H9 (cell line): ENCODE data around the gene NDUFB4. TPM values are rescaled to one million over a fixed set of nuclear protein-coding genes. Genes with fewer than 3 reads are reported as not detected.

Source experiments
- DNase-seq: peaks from one replicate; pipeline ENCODE4 v3.0.0-alpha.2; 2017
- H2AFZ ChIP-seq: one replicate; pipeline ENCODE4 v1.6.1; 2013; ENCODE audit warnings: mild to moderate bottlenecking, low read length, control low read depth, moderate library complexity
- H2AK5ac ChIP-seq: 2 replicates; pipeline ENCODE4 v1.6.1; 2013; ENCODE audit warnings: low read length, control low read depth, mixed read lengths; ENCODE audit not compliant: insufficient read length
- H2BK120ac ChIP-seq: one replicate; pipeline ENCODE4 v1.6.1; 2013; ENCODE audit warnings: low read depth, mild to moderate bottlenecking, low read length, control low read depth, inconsistent platforms; ENCODE audit not compliant: poor library complexity, severe bottlenecking
- H2BK12ac ChIP-seq: 2 replicates; pipeline ENCODE4 v1.6.1; 2013; ENCODE audit warnings: low read length, control low read depth, mixed read lengths, low read depth; ENCODE audit not compliant: insufficient read length
- H2BK15ac ChIP-seq: 2 replicates; pipeline ENCODE4 v1.6.1; 2013; ENCODE audit warnings: low read depth, low read length, control low read depth
- H2BK20ac ChIP-seq: one replicate; pipeline ENCODE4 v1.6.1; 2013; ENCODE audit warnings: low read depth, mild to moderate bottlenecking, low read length, control low read depth, inconsistent platforms; ENCODE audit not compliant: poor library complexity, severe bottlenecking
- H2BK5ac ChIP-seq: 2 replicates; pipeline ENCODE4 v1.6.1; 2013; ENCODE audit warnings: low read length, control low read depth, mixed read lengths; ENCODE audit not compliant: insufficient read length
- H3K14ac ChIP-seq: 2 replicates; pipeline ENCODE4 v1.6.1; 2013; ENCODE audit warnings: low read length, control low read depth; ENCODE audit not compliant: insufficient read depth
- H3K18ac ChIP-seq: 2 replicates; pipeline ENCODE4 v1.6.1; 2013; ENCODE audit warnings: low read depth, mild to moderate bottlenecking, mixed read lengths, low read length, control low read depth; ENCODE audit not compliant: insufficient read length
- H3K23ac ChIP-seq: 2 replicates; pipeline ENCODE4 v1.6.1; 2013; ENCODE audit warnings: low read length, control low read depth, mixed read lengths, low read depth; ENCODE audit not compliant: insufficient read length
- H3K23me2 ChIP-seq: 2 replicates; pipeline ENCODE4 v1.6.1; 2013; ENCODE audit warnings: low read depth, mild to moderate bottlenecking, mixed read lengths, low read length, control low read depth; ENCODE audit not compliant: insufficient read length, poor library complexity, severe bottlenecking
- H3K27ac ChIP-seq: 2 replicates; pipeline ENCODE4 v1.5.1; 2013; ENCODE audit warnings: low read length, control low read depth, mixed read lengths, low read depth; ENCODE audit not compliant: insufficient read length
- H3K27me3 ChIP-seq: 2 replicates; pipeline ENCODE4 v1.6.1; 2013; ENCODE audit warnings: low read length, control low read depth, inconsistent platforms; ENCODE audit not compliant: insufficient read depth
- H3K4ac ChIP-seq: 2 replicates; pipeline ENCODE4 v1.6.1; 2013; ENCODE audit warnings: low read depth, mild to moderate bottlenecking, control low read depth, inconsistent platforms, low read length, moderate library complexity
- H3K4me1 ChIP-seq: 2 replicates; pipeline ENCODE4 v1.6.1; 2013; ENCODE audit warnings: low read length, control low read depth, inconsistent platforms; ENCODE audit not compliant: insufficient read depth
- H3K4me2 ChIP-seq: 2 replicates; pipeline ENCODE4 v1.6.1; 2013; ENCODE audit warnings: low read length, control low read depth, mixed read lengths; ENCODE audit not compliant: insufficient read length, insufficient read depth
- H3K56ac ChIP-seq: 2 replicates; pipeline ENCODE4 v1.6.1; 2013; ENCODE audit warnings: low read depth, mild to moderate bottlenecking, mixed read lengths, low read length, control low read depth; ENCODE audit not compliant: insufficient read length
- H3K79me1 ChIP-seq: 2 replicates; pipeline ENCODE4 v1.6.1; 2013; ENCODE audit warnings: low read depth, mild to moderate bottlenecking, moderate library complexity, low read length, control low read depth, inconsistent platforms; ENCODE audit not compliant: insufficient read depth, poor library complexity, severe bottlenecking
- H3K79me2 ChIP-seq: 2 replicates; pipeline ENCODE4 v1.6.1; 2013; ENCODE audit warnings: low read length, control low read depth, inconsistent platforms; ENCODE audit not compliant: insufficient read depth
- H3K9ac ChIP-seq: 2 replicates; pipeline ENCODE4 v1.6.1; 2013; ENCODE audit warnings: low read length, control low read depth, mixed read lengths; ENCODE audit not compliant: insufficient read length; ENCODE audit errors: extremely low read depth
- H3K9me3 ChIP-seq: one replicate; pipeline ENCODE4 v1.6.1; 2013; ENCODE audit warnings: low read depth, low read length, inconsistent platforms; ENCODE audit not compliant: control insufficient read depth
- H3T11ph ChIP-seq: one replicate; pipeline ENCODE4 v1.6.1; 2013; ENCODE audit warnings: mild to moderate bottlenecking, low read length, control low read depth, inconsistent platforms
- H4K20me1 ChIP-seq: one replicate; pipeline ENCODE4 v1.6.1; 2013; ENCODE audit not compliant: control insufficient read depth, insufficient read length, insufficient read depth
- H4K5ac ChIP-seq: 2 replicates; pipeline ENCODE4 v1.6.1; 2013; ENCODE audit warnings: low read depth, mild to moderate bottlenecking, mixed read lengths, low read length, control low read depth; ENCODE audit not compliant: insufficient read length
- H4K8ac ChIP-seq: replicated peaks from 2 replicates; pipeline ENCODE4 v1.6.1; 2013; ENCODE audit warnings: low read length, control low read depth, mixed read lengths, low read depth; ENCODE audit not compliant: insufficient read length
- H4K91ac ChIP-seq: 2 replicates; pipeline ENCODE4 v1.6.1; 2013; ENCODE audit warnings: low read depth, mild to moderate bottlenecking, moderate library complexity, mixed read lengths, low read length, control low read depth; ENCODE audit not compliant: insufficient read length
- H3K27ac Mint-ChIP-seq, 3 experiments: 2 replicates in 2 of 3; 3 replicates in 1 of 3; pipeline ENCODE4 v1.8.0; 2020 to 2021; ENCODE audit warnings: mixed read lengths in 3 of 3, mild to moderate bottlenecking in 1 of 3, moderate library complexity in 1 of 3
- H3K27me3 Mint-ChIP-seq: 2 replicates; pipeline ENCODE4 v1.8.0; 2021; ENCODE audit warnings: low read depth, mild to moderate bottlenecking, moderate library complexity, mixed read lengths
- H3K36me3 Mint-ChIP-seq, 3 experiments: 2 replicates in 2 of 3; 3 replicates in 1 of 3; pipeline ENCODE4 v1.8.0; 2020 to 2021; ENCODE audit warnings: low read depth in 3 of 3, mixed read lengths in 3 of 3; ENCODE audit not compliant: insufficient read depth in 1 of 3
- H3K4me1 Mint-ChIP-seq, 2 experiments: 2 replicates each; pipeline ENCODE4 v1.8.0; 2020; ENCODE audit warnings: mixed read lengths in 2 of 2
- H3K4me3 Mint-ChIP-seq, 2 experiments: 2 replicates in 1 of 2; 3 replicates in 1 of 2; pipeline ENCODE4 v1.8.0; 2020 to 2021; ENCODE audit warnings: mild to moderate bottlenecking in 2 of 2, mixed read lengths in 2 of 2, moderate library complexity in 1 of 2
- H3K9me3 Mint-ChIP-seq, 2 experiments: 2 replicates in 1 of 2; 3 replicates in 1 of 2; pipeline ENCODE4 v1.8.0; 2020; ENCODE audit warnings: mild to moderate bottlenecking in 2 of 2, mixed read lengths in 2 of 2, moderate library complexity in 1 of 2
- CTCF ChIP-seq: fragments of 200-600 bp; sonication (generic); conservative IDR thresholded peaks from 3 replicates; pipeline ENCODE4 v1.8.0; 2021; ENCODE audit warnings: antibody characterized with exemption, mild to moderate bottlenecking
- WGBS: extraction: QIAGEN DNeasy Blood & Tissue Kit; methylation state at CpG from one replicate; pipeline ENCODE4 v1.1.7; 2013; ENCODE audit warnings: missing lambda C conversion rate, low lambda C conversion rate, mixed read lengths; ENCODE audit not compliant: insufficient read length; ENCODE audit errors: extremely low coverage; 5-methylcytosine and 5-hydroxymethylcytosine counted together
- total RNA-seq: library from RNA; stranded (reverse); gene quantifications from 2 replicates; pipeline ENCODE4 v1.2.1, GENCODE V29; 2021

Gene NDUFB4
- total RNA-seq, 1 experiment from 2014 or later: 217 TPM

GRCh38 chr3:120608506-120608905 lies 12.4 kb downstream of the NDUFB4 start:
- no CpG with 5 or more reads among the region's 4 CpGs for WGBS
- no peak for DNase-seq

More at GRCh38 chr3:120608506-120608905, 12.4 kb downstream of the NDUFB4 start:
- no peaks in the 10 kb centered on the region for H3K9me3 ChIP-seq
- peaks cover 6 to 9% of the 10 kb centered on the region in 2 experiments for H3K4me1 Mint-ChIP-seq
- no peak overlapping the region for H3K4me3 Mint-ChIP-seq
- no peak overlapping the region for H2BK5ac ChIP-seq
- H3K14ac ChIP-seq: no peak overlapping the region
- H4K5ac ChIP-seq: no peak overlapping the region
- no peak overlapping the region for H3K18ac ChIP-seq
- no peaks in the 10 kb centered on the region for H3K36me3 Mint-ChIP-seq
- H2BK15ac ChIP-seq: no peak overlapping the region
- H3K27me3 Mint-ChIP-seq: no peaks in the 10 kb centered on the region
- no peak overlapping the region for H2BK12ac ChIP-seq
- H4K91ac ChIP-seq: no peak overlapping the region
- no peak overlapping the region for H3K27ac ChIP-seq
- H3K9me3 Mint-ChIP-seq: no peaks in the 10 kb centered on the region
- H3K27ac Mint-ChIP-seq: no peak overlapping the region
- H3K23me2 ChIP-seq: no peaks in the 10 kb centered on the region
- H3K4me1 ChIP-seq: no peaks in the 10 kb centered on the region
- H4K8ac ChIP-seq: no peak overlapping the region
- TF ChIP-seq CTCF: no peak
- no peak overlapping the region for H3K23ac ChIP-seq
- no peaks in the 10 kb centered on the region for H4K20me1 ChIP-seq
- no peaks in the 10 kb centered on the region for H3K27me3 ChIP-seq
- no peaks in the 10 kb centered on the region for H3K79me1 ChIP-seq
- H3K79me2 ChIP-seq: no peaks in the 10 kb centered on the region
- H3T11ph ChIP-seq: no peak overlapping the region
- no peak overlapping the region for H2AFZ ChIP-seq
- no peak overlapping the region for H3K9ac ChIP-seq
- H3K56ac ChIP-seq: no peak overlapping the region
- H2BK20ac ChIP-seq: no peak overlapping the region
- H2AK5ac ChIP-seq: no peak overlapping the region
- H3K4me2 ChIP-seq: no peak overlapping the region
- no peak overlapping the region for H2BK120ac ChIP-seq
- H3K4ac ChIP-seq: no peak overlapping the region
